Thoracic aorta (tissue), 2 donors: ENCODE measurements around the gene LRIG2. TPM values are rescaled to one million over a fixed set of nuclear protein-coding genes. Genes with fewer than 3 reads are reported as not detected.
"Not testable (repeated sequence)": the region's sequence is repeated elsewhere in the genome, so short reads cannot be mapped to it uniquely, and the experiment has no call there.

Source experiments
- ATAC-seq: fragments of 150-250 bp; one replicate; pipeline ENCODE4 v1.8.0; 2017; ENCODE audit warnings: low read depth; ENCODE audit not compliant: insufficient number of reproducible peaks, low FRiP score
- DNase-seq: peaks from one replicate; pipeline ENCODE4 v3.0.0-alpha.2; 2020; ENCODE audit warnings: low spot score
- H3K27ac ChIP-seq, 2 donors: fragments of 200-600 bp; sonication (generic); 1 replicate in 1 of 2; 2 replicates in 1 of 2; pipeline ENCODE4 v1.5.1; 2016; ENCODE audit warnings: mild to moderate bottlenecking in 2 of 2, moderate library complexity in 2 of 2
- H3K27me3 ChIP-seq: fragments of 200-600 bp; sonication (generic); replicated peaks from 2 replicates; pipeline ENCODE4 v1.6.0; 2016; ENCODE audit warnings: mild to moderate bottlenecking; ENCODE audit not compliant: insufficient read depth
- H3K36me3 ChIP-seq: fragments of 200-600 bp; sonication (generic); one replicate; pipeline ENCODE4 v1.5.1; 2016
- H3K4me1 ChIP-seq, 2 donors: fragments of 200-600 bp; sonication (generic); 1 replicate in 1 of 2; 2 replicates in 1 of 2; pipeline versions ENCODE4 v1.5.1 to v1.6.0; 2016; ENCODE audit warnings: low read depth in 2 of 2, mild to moderate bottlenecking in 1 of 2; ENCODE audit not compliant: control insufficient read depth in 1 of 2
- H3K4me3 ChIP-seq: fragments of 200-600 bp; sonication (generic); 2 replicates; pipeline ENCODE4 v1.5.1; 2016; ENCODE audit warnings: mild to moderate bottlenecking
- H3K9me3 ChIP-seq: fragments of 200-600 bp; sonication (generic); 2 replicates; pipeline ENCODE4 v1.5.1; 2016
- CTCF ChIP-seq: fragments of 200-600 bp; sonication (generic); IDR thresholded peaks from one replicate; pipeline ENCODE4 v1.5.1; 2019; ENCODE audit warnings: antibody characterized with exemption
- total RNA-seq, 2 donors: library from RNA; depleted of rRNA; stranded (reverse); fragments of >200 nt; gene quantifications; one replicate each; pipeline versions ENCODE4 v1.1.0 to v1.2.3, GENCODE V29; 2016

The LRIG2 gene
- total RNA-seq, 2 donors from 2014 or later: 13.4 to 44.7 TPM

GRCh38 chr1:113053344-113054126 lies 19.5 kb upstream of the LRIG2 start:
- H3K4me3 ChIP-seq: no peak overlapping the region
- DNase-seq (no peak), ATAC-seq (no peak)
- H3K27me3 ChIP-seq: no peaks in the 10 kb centered on the region
- no peaks in the 10 kb centered on the region for H3K36me3 ChIP-seq
- no peak overlapping the region for H3K27ac ChIP-seq
- H3K9me3 ChIP-seq: no peaks in the 10 kb centered on the region
- TF ChIP-seq CTCF: no peak
- H3K4me1 ChIP-seq: no peaks in the 10 kb centered on the region

GRCh38 chr1:113055570-113055969 lies 17.4 kb upstream of the LRIG2 start:
- no peaks in the 10 kb centered on the region for H3K27me3 ChIP-seq
- no peak overlapping the region for H3K27ac ChIP-seq
- DNase-seq (no peak), ATAC-seq (no peak)
- H3K4me3 ChIP-seq: no peak overlapping the region
- no peak for TF ChIP-seq CTCF
- no peaks in the 10 kb centered on the region for H3K4me1 ChIP-seq
- H3K36me3 ChIP-seq: no peaks in the 10 kb centered on the region
- H3K9me3 ChIP-seq: no peaks in the 10 kb centered on the region

GRCh38 chr1:113057006-113057405 lies 16.0 kb upstream of the LRIG2 start:
- H3K27me3 ChIP-seq: no peaks in the 10 kb centered on the region
- H3K9me3 ChIP-seq: no peaks in the 10 kb centered on the region
- no peaks in the 10 kb centered on the region for H3K4me1 ChIP-seq
- no peaks in the 10 kb centered on the region for H3K36me3 ChIP-seq
- no peak overlapping the region for H3K27ac ChIP-seq
- ATAC-seq: no peak
- H3K4me3 ChIP-seq: no peak overlapping the region
- no peak for TF ChIP-seq CTCF
- no peak for DNase-seq

GRCh38 chr1:113058941-113059706 lies 13.9 kb upstream of the LRIG2 start:
- no peak overlapping the region for H3K4me3 ChIP-seq
- no peaks in the 10 kb centered on the region for H3K36me3 ChIP-seq
- no peak for ATAC-seq
- H3K27me3 ChIP-seq: no peaks in the 10 kb centered on the region
- no peak for TF ChIP-seq CTCF
- no peak overlapping the region for H3K27ac ChIP-seq
- no peaks in the 10 kb centered on the region for H3K4me1 ChIP-seq
- no peak for DNase-seq
- H3K9me3 ChIP-seq: no peaks in the 10 kb centered on the region

GRCh38 chr1:113063456-113063855 lies 9.5 kb upstream of the LRIG2 start:
- DNase-seq, ATAC-seq, H3K27ac ChIP-seq: not testable (repeated sequence)

More at GRCh38 chr1:113063456-113063855, 9.5 kb upstream of the LRIG2 start:
- not testable (repeated sequence) for H3K4me1 ChIP-seq, H3K36me3 ChIP-seq, H3K4me3 ChIP-seq, H3K9me3 ChIP-seq, H3K27me3 ChIP-seq
